ENCODE data around the gene SOHLH1.

The SOHLH1 gene

DNA sequence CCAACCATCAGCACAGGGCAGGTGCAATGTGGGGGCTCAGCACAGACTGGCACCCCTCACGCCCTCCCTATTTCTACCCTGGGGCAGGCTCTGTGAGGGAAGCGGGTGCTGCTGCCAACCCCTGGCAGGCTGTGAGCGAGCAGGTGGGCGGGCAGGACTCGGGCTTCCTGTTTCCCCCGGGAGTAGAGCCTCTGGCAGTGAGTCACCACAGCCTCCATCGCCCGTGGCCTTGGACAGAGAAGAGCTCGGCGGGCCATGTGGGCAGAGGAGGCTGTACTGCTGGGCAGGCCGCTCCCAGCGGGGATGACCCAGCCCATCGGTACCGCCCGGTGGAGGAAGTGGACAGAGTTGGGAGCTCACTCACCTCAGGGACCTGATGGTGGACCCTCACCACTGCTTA, 19.3 kb upstream of the SOHLH1 start:
- Mint-ChIP-seq H3K9me3 (no peaks in the 10 kb centered on the region), H3K27me3 (peaks cover 29% of the 10 kb centered on the region), H3K4me1 (ENCODE audit: low read depth) (no peaks in the 10 kb centered on the region), H3K36me3 (ENCODE audit: low read depth) (no peaks in the 10 kb centered on the region), H3K27ac (no peak overlapping the region), H3K4me3 (no peak overlapping the region)
- intact Hi-C loops (cut with micrococcal nuclease), result no loop called here

DNA sequence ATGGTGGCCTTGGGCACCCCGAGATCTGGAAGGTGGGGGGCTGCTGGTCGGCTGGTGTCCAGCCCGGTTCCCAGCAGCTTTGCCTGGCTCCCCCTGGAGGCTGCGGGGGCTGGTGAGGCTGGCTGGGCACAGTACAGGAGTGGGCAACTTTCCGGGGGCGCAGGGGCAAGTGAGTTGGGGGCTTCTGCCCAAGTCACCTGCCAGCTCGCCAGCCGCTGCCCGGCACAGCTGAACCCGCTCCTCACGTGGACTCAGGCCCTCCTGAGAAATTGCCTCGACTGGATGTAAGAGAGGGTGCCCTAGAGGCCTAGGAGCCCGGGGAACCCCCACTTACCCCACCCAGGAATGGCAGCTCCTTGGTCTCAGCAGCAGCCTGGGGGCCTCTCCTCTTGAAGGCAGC, 18.1 kb upstream of the SOHLH1 start:
- intact Hi-C loops (cut with micrococcal nuclease), result no loop called here
- Mint-ChIP-seq H3K27me3 (peaks cover 40% of the 10 kb centered on the region), H3K9me3 (no peaks in the 10 kb centered on the region), H3K36me3 (ENCODE audit: low read depth) (no peaks in the 10 kb centered on the region), H3K4me3 (no peak overlapping the region), H3K27ac (no peak overlapping the region), H3K4me1 (ENCODE audit: low read depth) (no peaks in the 10 kb centered on the region)

DNA sequence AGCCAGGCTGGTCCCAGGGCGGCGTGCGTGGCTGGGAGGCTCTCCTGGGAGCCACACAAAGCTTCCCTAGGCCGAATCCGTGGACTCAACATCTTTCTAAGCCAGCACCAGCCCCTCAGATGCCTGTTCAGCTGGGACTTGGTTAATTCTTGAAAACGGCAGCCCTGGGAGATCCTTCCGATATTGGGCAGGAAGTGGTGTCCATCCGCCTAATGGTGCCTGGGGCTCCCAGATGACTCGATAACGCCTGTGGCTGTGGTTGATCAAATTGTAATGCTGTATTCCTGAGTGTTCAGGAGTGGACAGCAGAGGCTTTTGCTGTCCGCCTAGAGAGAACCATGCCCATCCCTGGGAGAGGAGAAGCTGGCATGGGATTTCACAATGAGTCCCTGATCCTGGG, 16.8 kb upstream of the SOHLH1 start:
- H3K27ac Mint-ChIP-seq, result no peak overlapping the region
- no peaks in the 10 kb centered on the region for H3K9me3 Mint-ChIP-seq
- H3K27me3 Mint-ChIP-seq, result peaks cover 45% of the 10 kb centered on the region
- H3K4me1 Mint-ChIP-seq (ENCODE audit: low read depth), result no peaks in the 10 kb centered on the region
- no peak overlapping the region for H3K4me3 Mint-ChIP-seq
- intact Hi-C loops (cut with micrococcal nuclease), result no loop called here
- H3K36me3 Mint-ChIP-seq (ENCODE audit: low read depth), result no peaks in the 10 kb centered on the region

DNA sequence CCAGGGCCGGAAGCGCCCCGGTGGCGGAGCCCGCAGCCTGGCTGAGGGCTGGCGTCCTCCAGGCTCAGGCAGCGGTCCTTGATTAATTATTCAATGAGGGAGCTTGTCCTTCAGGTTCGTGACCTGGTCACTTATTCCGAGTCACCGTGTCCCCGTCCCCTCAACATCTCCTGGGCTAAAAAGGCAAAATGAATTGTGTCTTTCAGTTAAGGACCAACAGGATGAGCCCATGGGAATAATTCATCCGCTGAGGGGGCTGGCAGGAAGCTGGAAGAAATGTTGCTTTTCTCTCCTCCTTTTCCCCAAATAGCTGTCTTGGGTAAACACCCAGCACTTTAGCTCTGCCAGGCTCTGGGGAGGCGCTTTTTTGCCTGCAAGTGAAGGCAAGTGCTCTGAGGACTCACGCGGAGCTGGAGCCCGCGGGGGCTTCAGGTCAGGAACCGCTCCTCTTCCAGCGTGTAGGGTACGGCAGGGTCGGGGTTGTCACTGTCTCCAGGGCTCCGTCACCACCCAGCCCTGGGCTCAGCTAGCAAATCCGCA, 15.8 kb upstream of the SOHLH1 start:
- Mint-ChIP-seq H3K4me3 (no peak overlapping the region), H3K27me3 (peaks cover 47% of the 10 kb centered on the region), H3K27ac (no peak overlapping the region), H3K9me3 (no peaks in the 10 kb centered on the region), H3K4me1 (ENCODE audit: low read depth) (no peaks in the 10 kb centered on the region), H3K36me3 (ENCODE audit: low read depth) (no peaks in the 10 kb centered on the region)
- intact Hi-C loops (cut with micrococcal nuclease), result no loop called here

DNA sequence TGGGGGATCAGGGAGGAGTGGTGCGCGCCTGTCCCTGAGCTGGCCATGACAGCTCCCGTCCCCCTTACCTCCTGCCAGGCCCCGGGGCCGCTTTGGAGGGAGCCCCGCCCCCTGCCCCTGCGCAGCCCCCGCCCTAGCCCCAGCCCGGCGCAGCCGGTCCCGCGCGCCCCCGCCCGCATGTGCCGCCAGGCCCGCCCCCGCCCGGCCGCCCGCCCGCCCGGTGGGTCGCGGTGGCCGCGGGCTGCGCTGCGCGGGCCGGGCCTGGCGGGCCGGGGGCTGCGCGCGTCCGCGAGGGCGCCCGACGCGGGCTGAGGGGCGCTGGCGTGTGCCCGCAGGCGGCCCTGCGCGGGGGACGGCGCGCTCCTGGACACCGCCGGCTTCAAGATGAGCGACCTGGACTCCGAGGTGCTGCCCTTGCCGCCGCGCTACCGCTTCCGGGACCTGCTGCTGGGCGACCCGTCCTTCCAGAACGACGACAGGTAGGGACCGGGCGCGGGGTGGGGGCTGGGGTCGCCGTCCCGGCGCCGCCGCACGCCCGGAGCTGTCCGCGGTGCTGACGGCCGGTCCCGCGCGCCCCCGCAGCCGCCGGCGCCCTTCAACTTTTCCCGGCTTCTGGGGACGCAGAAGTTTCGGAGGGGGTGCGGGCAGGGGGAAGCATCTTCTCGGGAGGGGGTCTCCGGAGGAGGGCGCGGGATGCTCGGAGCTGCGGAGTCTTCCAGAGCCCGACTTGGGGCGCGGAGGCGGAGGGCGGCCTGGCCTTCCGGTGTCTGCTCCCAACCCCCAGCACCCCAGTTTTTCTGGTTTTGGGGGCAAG, 15.2 kb upstream of the SOHLH1 start:
- no peak overlapping the region for H3K4me3 Mint-ChIP-seq
- H3K27ac Mint-ChIP-seq, result no peak overlapping the region
- H3K36me3 Mint-ChIP-seq (ENCODE audit: low read depth), result no peaks in the 10 kb centered on the region
- H3K9me3 Mint-ChIP-seq, result no peaks in the 10 kb centered on the region
- peaks cover 47% of the 10 kb centered on the region for H3K27me3 Mint-ChIP-seq
- intact Hi-C loops (cut with micrococcal nuclease), result no loop called here
- no peaks in the 10 kb centered on the region for H3K4me1 Mint-ChIP-seq (ENCODE audit: low read depth)

DNA sequence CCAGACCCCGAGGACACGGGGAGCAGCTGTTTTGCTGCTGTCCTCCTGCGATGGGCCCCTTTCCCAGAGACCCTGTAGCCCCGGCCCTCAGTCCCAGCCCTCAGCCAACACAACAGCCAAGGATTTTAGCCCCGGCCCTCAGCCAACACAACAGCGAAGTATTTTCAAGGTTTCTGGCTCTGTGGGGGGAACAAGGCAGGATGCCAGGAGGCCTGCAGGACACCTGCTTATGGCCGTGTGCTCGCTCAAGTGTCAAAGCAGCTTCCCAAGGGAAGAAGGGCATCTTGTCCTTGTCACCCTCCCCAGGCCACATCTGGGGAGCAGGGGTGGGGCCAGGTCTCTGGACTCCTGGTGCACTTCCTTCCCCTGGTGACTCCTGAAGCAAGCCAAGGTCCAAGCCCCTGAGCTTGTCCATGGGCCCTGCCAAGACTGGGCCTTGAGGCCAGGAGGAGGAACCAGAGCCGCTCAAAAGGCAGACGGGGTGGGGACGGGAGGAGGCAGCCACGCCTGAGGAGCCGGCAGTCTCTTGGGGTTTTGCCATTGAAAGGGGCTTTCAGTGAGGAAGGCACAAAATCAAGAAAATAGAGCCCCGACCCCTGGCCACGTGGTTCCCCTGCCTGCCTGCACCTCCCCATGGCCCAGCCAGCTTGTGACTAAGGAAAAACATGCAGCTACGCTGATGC, 13.5 kb upstream of the SOHLH1 start:
- intact Hi-C loops (cut with micrococcal nuclease), result no loop called here
- H3K4me3 Mint-ChIP-seq, result no peak overlapping the region
- no peaks in the 10 kb centered on the region for H3K36me3 Mint-ChIP-seq (ENCODE audit: low read depth)
- H3K4me1 Mint-ChIP-seq (ENCODE audit: low read depth), result no peaks in the 10 kb centered on the region
- H3K27me3 Mint-ChIP-seq, result peaks cover 47% of the 10 kb centered on the region
- H3K27ac Mint-ChIP-seq, result no peak overlapping the region
- H3K9me3 Mint-ChIP-seq, result no peaks in the 10 kb centered on the region

DNA sequence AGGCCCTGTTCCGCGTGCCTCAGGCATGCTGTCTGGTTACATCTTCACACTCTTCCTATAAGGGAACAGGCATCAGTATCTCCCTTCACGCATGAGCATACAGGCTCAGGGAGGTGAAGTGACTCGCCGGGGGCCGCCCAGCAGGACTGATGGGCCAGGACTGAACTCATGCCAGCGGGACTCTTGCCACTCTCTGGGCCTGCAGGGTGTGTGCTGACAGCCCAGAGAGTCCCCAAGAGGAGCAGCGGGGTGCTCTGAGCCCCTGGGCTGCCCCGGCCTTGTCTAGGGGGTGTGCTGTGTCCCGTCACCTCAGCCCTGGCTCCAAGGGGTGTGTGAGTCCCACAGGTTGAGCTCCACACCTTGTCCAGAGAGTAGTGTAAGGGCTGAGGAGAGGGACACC, 12.6 kb upstream of the SOHLH1 start:
- H3K27ac Mint-ChIP-seq, result no peak overlapping the region

DNA sequence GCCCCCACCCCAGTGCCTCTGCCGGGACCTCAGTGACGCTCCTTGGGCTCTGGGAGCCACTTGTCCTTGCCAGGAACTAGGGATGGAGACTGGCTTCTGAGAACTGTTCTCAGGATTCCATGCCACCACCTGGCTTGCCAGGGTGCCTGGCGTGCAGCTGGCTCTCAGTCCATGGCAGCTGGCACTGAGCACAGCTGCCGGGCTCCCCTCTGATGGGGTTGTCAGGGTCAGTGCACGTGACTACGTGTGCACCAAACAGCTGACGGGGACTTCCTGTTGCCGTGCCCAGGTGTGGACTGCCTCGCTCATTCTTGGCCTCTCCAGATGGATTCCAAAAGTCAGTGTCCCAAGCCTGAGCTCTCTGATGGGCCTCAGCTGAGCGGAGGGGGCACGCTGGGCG, 12.1 kb upstream of the SOHLH1 start:
- Mint-ChIP-seq H3K9me3 (no peaks in the 10 kb centered on the region), H3K36me3 (ENCODE audit: low read depth) (no peaks in the 10 kb centered on the region), H3K27me3 (peaks cover 40% of the 10 kb centered on the region), H3K4me3 (no peak overlapping the region), H3K4me1 (ENCODE audit: low read depth) (no peaks in the 10 kb centered on the region), H3K27ac (no peak overlapping the region)
- intact Hi-C loops (cut with micrococcal nuclease), result no loop called here

More for the DNA sequence above, 12.6 kb upstream of the SOHLH1 start:
- Mint-ChIP-seq H3K36me3 (ENCODE audit: low read depth) (no peaks in the 10 kb centered on the region), H3K27me3 (peaks cover 45% of the 10 kb centered on the region), H3K9me3 (no peaks in the 10 kb centered on the region), H3K4me1 (ENCODE audit: low read depth) (no peaks in the 10 kb centered on the region), H3K4me3 (no peak overlapping the region)
- intact Hi-C loops (cut with micrococcal nuclease), result no loop called here

DNA sequence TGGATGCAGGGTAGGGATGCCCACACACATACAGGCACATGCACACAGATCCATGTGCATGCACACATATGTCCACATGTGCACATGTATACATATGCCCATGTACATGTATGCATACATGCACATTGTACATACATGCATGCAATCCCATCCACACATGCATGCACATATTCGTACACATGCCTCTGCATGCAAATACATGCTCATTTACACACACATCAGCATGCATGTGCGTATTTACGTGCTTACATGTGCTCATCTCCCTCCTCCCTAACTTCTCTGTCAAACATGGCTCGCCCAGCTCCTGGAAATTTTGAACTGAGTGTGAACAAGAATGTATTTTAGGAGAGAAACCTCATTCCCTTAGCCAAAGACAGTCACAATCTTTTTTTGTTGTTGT, 8.9 kb upstream of the SOHLH1 start:
- H3K9me3 Mint-ChIP-seq, result no peaks in the 10 kb centered on the region
- no peaks in the 10 kb centered on the region for H3K4me1 Mint-ChIP-seq (ENCODE audit: low read depth)
- H3K4me3 Mint-ChIP-seq, result no peak overlapping the region
- intact Hi-C loops (cut with micrococcal nuclease), result no loop called here
- peaks cover 22% of the 10 kb centered on the region for H3K27me3 Mint-ChIP-seq
- no peak overlapping the region for H3K27ac Mint-ChIP-seq
- H3K36me3 Mint-ChIP-seq (ENCODE audit: low read depth), result no peaks in the 10 kb centered on the region

DNA sequence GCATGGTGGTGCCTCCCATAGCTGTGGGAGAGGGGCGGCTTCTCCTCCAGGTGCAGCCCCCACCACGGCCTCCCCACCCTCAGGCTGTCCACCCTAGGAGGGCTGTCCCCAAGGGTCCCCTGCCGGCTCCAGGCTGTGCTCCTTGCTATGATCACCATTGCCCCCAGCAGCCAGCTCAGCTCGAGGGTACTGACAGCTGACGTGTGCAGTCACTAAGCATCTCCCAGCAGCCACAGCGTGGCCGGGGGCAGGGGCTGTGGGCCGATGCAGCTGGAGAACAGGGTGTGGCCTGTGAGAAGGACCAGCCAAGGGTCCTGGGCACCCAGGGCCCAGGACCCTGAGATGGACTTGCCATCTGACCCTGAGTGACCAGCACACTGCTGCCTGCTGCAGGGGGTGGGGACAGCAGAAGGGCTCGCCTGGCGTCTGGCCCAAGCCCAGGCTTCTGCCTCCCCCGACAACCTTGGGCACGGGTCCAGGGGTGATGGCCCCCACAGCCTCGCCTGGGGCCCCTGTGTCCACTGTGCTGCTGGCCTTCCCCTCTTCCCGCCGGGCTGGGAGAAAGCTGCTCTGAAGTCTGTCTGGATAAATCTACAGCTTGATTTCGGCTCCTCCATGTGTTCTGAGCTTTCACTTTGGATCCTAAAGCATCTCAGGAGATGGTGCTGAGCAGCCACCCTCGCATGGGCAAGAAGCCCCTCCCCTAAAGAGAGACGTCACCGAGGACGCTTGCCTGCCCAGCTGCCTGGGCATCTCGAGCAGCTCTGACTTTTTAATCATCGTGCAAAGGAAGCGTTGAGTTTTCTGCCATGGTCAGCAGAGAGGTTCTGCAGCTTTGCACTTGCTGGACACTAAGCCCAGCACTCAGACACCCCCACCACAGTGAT, 8.2 kb upstream of the SOHLH1 start:
- Mint-ChIP-seq H3K4me3 (no peak overlapping the region), H3K27me3 (peaks cover 22% of the 10 kb centered on the region), H3K4me1 (ENCODE audit: low read depth) (no peaks in the 10 kb centered on the region), H3K9me3 (no peaks in the 10 kb centered on the region), H3K36me3 (ENCODE audit: low read depth) (no peaks in the 10 kb centered on the region), H3K27ac (no peak overlapping the region)
- intact Hi-C loops (cut with micrococcal nuclease), result no loop called here

DNA sequence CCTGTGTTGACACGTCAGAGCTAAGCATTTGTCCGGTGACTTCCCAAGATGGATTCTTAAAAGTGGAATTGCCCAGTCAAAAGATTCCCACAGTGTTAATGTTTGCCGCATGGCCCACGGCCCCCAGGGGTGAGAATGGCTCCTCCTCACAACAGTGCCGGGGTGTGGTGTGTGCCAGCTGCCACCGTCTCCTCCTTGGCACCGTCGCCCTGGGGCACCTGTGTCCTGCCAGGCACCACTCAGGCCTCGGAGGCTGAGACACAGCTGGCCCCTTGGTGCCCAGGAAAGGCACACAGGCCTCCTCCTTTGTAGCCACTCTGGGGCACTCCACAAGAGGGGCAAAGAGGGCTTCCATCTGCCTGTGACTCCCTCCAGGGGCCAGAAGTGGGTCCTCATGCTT, 7.0 kb upstream of the SOHLH1 start:
- H3K36me3 Mint-ChIP-seq (ENCODE audit: low read depth), result no peaks in the 10 kb centered on the region

DNA sequence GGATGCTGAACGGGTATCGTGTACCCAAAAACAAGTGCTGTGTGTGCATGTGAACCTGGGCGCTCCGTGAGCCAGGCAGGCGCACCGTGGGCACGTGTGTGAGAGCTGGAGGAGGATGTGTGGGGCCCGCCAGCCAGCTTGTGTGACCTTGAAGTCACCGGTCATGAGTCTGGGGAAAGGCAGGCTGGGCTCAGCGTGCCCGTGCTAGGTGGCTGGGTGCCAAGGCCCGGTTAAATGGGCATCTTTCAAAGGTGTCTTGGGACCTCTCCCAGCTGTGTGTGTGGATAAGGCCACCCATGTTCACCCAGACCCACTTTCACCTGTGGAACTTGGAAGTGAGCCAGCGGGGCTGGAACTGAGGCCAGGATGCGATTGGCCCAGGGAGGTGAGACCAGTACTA, 6.1 kb upstream of the SOHLH1 start:
- Mint-ChIP-seq H3K36me3 (ENCODE audit: low read depth) (no peaks in the 10 kb centered on the region), H3K27ac (no peak overlapping the region), H3K27me3 (peaks cover 17% of the 10 kb centered on the region), H3K9me3 (no peaks in the 10 kb centered on the region), H3K4me3 (no peak overlapping the region), H3K4me1 (ENCODE audit: low read depth) (no peaks in the 10 kb centered on the region)
- intact Hi-C loops (cut with micrococcal nuclease), result no loop called here

More for the DNA sequence above, 7.0 kb upstream of the SOHLH1 start:
- intact Hi-C loops (cut with micrococcal nuclease), result no loop called here
- Mint-ChIP-seq H3K4me3 (no peak overlapping the region), H3K4me1 (ENCODE audit: low read depth) (no peaks in the 10 kb centered on the region), H3K9me3 (no peaks in the 10 kb centered on the region), H3K27me3 (peaks cover 21% of the 10 kb centered on the region), H3K27ac (no peak overlapping the region)

DNA sequence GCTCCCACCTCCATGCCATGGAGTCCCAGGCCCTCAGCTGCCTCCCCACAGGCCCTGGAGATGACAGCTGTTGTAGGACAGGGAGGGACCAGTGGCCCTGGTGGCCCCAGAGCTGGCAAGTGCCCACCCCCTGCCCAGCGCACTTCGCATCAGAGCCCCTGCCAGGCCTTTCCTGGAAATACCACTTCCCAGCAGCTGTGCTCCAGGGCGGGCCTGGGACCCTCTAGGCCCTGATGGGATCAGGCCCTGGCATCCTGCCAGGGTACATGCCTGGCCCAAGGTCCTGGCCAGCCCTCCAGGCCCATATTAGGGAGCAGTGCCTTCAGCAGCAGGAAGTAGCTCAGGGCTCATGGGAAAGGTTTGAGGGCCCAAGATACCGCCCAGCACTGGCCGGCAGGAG, 5.2 kb upstream of the SOHLH1 start:
- H3K27me3 Mint-ChIP-seq, result peaks cover 17% of the 10 kb centered on the region
- H3K36me3 Mint-ChIP-seq (ENCODE audit: low read depth), result no peaks in the 10 kb centered on the region
- no peaks in the 10 kb centered on the region for H3K4me1 Mint-ChIP-seq (ENCODE audit: low read depth)
- intact Hi-C loops (cut with micrococcal nuclease), result no loop called here
- no peak overlapping the region for H3K27ac Mint-ChIP-seq
- no peak overlapping the region for H3K4me3 Mint-ChIP-seq
- no peaks in the 10 kb centered on the region for H3K9me3 Mint-ChIP-seq

DNA sequence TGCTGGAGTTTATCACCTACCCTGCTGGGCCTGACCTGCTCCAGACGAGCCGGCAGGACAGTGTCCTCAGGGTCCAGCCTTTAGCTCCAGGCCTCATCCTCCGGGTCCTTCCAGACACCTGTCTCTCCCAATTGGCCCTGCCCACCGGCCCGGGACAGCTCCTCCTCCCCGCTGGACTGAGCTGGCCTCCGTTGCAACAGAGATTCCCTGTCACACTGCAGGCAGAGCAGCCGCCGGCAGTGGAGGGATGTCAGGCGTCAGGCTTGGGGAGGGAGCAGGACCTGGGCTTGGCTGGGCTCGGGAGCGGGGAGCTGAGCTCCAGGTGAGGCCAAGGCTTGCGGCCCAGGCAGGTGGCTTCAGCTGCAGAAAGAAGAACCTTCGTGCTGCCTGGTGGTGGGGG, 4.4 kb upstream of the SOHLH1 start:
- H3K36me3 Mint-ChIP-seq (ENCODE audit: low read depth), result no peaks in the 10 kb centered on the region
- H3K4me3 Mint-ChIP-seq, result no peak overlapping the region
- peaks cover 17% of the 10 kb centered on the region for H3K27me3 Mint-ChIP-seq
- H3K9me3 Mint-ChIP-seq, result no peaks in the 10 kb centered on the region
- no peak overlapping the region for H3K27ac Mint-ChIP-seq
- intact Hi-C loops (cut with micrococcal nuclease), result no loop called here
- H3K4me1 Mint-ChIP-seq (ENCODE audit: low read depth), result no peaks in the 10 kb centered on the region
